DMS79 treated with DMSO at 0.1 percent for 48 hours (cell line): ENCODE data around the gene NRTN.

ENCODE experiments used
- DNase-seq: peaks from one replicate; lab custom pipeline; 2025; lab: John Stamatoyannopoulos, UW

NRTN gene

DNA sequence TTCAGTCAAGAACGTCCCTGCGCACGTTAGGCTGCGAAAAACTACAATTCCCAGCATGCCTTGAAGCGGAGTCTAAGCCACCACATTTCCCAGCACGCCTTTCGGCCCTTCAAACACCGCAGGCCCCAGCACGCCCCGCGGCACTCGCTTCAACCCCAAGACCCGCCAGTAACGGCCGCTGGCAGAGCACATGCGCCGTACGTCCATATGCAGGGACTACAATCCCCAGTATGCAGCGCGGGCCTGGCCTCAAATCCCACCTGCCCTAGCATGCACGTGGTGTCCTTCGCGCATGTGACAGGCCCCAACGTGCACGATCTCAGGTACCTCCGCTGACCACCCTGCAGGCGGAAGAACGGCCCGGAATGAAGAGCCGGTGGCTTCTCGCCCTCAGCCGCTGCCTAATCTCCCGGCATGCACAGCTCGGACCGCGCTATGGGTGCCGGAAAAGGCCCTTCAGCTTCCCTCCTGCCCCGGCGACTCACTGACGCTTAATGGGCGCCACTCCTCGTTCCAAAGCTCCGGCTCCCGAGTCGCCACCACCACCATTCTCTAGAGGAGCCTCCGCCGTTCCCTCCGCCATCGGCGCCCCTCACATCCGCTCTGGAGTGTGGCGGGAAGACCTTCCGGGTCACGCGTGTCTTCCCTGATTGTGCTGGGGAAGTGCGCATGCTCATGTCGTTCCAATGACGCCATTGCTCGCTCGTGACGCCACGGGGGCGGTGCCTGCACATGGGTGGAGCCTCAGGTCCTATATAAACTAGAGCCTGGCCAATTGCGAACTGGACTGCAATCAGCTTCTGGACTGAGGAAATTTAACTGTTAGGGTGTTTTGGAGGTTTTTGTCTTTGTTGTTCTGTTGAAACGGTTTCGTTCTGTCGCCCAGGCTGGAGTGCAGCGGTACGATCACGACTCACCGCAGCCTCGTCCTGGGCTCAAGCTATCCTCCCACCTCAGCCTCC is 14.0 kb upstream of the NRTN start, which contains the start of gene DUS3L:
Gene DUS3L (minus strand): TSS at position 605 of the 962 bp plus-strand sequence. CDS start 22 bp downstream, at position 583.
- DNase-seq: peak; percentile 94

DNA sequence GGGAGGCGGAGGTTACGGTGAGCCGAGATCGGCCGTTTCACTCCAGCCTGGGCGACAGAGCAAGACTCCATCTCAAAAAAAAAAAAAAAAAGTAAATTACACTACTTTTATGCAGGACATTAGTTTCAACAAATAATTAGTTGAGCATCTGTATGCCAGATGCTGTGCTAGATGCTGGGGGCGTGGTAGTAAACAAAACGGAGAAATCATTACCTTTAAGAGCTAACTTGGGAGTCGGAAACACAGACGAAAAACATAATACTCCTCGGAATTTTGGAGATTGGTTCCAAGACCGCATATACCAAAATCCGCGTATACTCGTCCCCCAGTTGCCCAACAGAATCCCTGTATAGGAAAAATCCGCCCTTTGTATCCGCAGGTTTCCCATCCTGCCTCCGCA is 12.6 kb upstream of the NRTN start:
- no peak for DNase-seq

DNA sequence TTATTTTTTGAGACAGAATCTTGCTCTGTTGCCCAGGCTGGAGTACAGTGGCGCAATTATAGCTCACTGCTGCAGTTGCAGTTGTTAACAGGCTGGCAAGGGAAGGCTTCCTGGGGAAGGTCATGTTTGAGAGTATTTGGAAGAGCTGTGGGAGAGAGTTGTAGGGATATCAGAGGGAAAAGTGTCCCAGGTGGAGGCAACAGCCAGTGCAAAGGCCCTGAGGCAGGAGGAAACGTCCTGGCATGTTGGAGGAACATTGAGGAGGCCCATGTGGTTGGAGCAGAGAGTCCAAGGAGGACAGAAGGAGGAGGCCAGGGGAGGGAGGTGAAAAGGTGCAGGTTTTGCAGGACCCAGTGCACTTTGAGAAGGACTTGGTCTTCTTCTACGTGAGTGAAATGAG is 11.7 kb upstream of the NRTN start:
- DNase-seq: no peak

DNA sequence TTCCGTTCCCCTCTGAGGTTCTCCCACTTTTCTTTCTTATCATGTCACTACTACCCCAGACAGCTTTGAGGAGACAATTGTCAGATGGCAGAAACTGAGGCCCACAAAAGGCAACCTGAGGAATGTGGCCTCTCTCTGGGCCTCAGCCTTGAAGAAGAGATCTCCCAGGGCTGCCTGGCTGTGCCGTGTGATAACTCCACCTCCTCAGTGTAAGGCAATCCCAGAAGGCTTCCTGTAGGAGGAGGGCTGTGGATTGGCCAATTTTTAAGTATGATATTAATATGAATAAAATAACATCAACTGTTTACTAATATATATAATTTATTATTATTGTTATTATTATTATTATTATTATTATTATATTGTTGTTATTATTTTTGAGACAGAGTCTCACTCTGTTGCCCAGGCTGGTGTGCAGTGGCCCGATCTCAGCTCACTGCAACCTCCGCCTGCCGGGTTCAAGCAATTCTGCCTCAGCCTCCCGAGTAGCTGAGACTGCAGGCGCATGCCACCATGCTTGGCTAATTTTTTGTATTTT is 9.4 kb upstream of the NRTN start:
- DNase-seq: no peak

DNA sequence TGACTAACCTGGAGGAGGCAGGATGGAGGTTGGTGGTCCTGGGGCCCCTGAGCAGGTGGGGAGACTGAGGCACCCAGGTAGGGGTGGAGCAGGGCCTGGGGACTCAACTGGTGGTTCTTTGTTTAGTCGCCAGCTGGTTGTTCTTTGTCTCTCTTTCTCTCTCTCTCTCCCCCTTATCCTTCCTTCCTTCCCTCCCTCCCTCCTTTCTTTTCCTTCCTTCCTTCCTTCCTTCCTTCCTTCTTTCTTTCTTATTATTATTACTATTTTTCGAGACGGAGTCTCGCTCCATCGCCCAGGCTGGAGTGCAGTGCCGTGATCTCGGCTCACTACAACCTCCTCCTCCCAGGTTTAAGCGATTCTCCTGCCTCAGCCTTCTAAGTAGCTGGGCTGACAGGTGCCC is 6.6 kb upstream of the NRTN start:
- no peak for DNase-seq

DNA sequence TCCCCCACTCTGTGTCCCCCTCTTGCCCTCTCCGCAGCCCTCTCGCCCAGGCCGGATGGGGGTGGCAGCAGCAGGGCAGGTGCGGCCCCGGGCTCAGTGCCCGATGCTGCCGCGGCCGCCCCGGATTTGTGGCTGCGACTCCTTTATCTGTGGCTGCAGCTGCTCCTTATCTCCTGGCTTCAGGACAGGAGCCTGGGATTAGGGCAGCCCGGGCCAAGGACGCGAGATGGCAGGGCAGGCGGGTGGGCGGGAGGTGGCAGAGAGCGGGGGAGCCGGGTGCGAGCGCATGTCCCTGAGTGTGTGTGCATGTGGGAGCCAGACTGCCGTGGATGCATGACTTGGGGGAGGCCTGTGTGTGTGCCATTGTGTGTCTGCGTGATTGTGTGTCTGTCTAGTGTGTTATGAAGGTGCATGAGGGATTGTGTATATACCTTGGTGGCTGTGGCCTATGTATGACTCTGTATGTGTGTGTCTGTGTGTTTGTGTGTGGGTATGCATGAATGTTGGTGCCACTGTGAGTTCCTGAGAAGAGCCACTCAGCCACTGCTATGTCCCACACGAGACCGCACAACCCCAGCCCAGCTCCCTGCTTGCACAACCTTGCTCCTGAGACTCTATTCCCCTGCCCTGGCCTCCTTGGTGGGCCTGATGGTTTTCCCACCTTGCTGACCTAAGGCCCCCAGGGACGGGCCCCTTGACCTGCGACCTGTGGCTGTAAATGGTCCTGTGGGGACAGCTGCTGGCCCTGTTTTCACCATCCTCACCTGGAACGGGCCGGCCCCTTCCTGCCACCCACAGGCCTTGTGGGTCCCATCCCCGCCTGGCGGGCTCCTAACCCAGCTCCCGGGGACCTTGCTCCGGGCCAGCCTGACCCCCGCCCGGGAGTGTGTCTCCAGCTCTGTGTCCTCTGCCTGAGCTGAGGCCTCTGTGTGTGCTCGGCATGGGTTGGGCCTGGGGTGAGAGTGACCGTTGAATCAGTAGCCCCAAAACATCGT is 5.3 kb upstream of the NRTN start:
- no peak for DNase-seq

DNA sequence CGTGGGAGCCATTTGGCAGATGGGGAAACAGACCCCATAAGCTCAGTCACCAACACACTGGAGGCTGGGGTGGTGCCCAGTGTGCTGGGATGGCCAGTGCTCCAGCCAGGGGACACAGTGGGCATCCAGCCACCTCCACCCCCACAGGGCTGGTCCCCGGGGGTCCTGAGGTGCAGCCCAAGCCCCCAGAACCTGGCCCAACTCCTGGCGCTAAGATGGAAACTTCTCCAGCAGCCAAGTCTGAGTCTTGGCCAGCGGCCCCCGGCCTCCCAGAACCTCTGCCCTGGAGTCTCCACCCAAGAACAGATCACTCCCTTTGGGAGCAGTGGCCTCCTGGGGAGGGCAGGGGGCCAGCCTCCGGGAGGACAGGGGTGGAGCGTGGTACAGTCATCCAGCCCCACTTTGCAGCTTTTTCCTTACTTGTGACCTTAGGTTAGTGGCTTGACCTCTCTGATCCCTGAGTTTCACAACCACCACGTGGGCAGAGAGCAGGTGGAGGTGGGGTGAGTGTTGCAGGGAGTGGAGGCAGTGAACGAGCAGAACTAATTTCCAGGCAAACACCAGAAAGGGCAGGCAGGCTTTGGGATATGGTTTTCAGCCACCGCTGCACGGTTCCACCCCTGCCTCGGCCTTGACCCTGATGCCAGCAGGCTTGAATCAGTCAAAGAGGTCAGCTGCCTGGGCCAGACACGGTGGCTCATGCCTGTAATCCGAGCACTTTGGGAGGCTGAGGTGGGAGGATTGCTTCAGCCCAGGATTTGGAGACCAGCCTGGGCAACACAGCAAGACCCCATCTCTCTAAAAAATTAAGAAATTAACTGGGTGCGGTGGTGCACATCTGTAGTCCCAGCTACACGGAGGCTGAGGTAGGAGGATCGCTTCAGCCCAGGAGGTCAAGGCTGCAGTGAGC is 4.3 kb upstream of the NRTN start:
- DNase-seq: no peak

DNA sequence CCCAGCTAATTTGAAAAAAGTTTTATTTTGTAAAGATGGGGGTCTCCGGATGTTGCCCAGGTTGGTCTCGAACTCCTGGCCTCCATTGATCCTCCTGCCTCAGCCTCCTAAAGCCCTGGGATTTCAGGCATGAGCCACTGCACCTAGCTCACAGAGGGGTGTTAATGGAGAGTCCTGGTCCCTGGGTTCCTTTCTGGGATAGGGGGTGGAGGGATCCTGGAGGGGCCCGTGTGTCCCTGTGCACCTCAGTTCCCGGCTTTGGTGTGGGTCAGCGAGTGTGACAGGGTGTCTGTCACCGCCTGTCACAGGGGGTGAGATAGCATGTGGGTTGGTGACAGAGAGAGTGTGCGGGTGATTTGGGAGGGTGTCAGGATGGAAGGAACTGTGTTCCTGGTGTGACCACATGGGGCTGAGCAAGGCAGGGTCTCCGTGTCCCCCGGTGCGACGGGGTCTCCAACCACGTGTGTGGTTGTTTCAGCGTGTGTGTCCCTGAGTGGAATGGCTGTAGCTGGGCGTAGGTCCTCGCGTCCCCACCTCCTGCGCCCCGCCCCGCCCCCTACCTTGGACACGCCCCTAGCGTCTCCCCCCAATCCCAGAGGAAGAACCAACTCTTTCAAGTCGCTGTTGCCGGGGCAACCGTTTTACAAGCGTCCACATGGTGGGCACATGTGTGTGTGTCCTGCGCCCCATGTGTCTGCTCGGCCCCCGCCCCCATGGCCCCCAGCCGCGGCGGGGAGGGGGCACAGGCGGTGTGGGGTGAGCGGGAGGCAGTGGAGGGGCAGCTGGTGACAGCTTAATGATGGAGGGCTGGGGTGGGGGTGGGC is 2.9 kb upstream of the NRTN start:
- peak; percentile 7 for DNase-seq

DNA sequence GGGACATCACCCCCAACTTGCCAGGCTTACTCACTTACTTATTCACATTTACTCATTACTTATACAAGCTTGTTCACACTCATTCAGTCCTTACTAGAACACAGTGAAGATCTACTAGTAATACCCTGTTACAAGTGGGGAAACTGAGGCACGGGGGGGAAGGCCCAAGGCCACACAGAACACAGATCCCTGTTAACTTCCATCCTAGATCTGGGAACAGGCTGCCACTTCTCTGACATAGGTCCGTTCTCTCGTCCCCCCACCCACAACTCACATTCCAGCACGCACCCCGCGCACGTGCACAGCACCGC is 1.5 kb upstream of the NRTN start:
- DNase-seq: no peak

DNA sequence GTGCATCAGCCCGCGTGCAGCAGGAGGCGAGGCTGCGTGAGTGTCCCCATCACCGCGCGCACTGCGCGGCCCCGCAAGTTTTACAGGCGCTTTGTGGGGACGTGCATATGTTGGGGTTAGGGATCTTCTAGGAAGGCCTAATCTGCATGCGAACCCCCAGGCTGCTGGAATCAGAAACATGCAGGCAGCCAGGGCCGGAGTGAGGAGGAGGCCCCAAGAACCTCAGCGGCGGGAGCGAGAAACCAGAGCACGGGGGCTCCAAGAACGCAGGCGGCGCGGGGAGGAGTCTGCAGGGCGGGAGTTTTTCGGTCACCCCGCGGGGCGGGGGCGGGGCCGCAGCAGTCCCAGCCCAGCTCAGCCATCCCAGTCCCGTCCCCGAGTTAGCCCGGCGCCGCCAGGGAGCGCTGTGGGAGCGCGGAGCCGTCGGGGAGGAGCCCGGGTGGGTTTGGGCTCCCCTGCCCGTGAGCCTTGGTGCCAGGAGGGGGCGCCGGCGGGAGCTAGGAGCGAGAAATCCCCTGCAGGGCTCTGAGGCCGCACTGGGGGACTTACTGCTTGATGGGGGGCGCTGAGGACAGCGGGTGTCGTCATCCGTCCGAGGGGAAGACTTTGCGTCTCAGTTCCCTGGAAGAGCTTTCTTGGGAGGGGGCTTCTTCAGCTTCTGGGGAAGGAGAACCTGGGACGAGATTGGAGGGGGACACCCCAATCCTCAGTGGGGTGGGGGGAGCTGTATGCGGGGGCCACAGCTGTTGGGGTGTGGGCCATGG is 933 bp upstream of the NRTN start:
- peak; percentile 86 for DNase-seq

DNA sequence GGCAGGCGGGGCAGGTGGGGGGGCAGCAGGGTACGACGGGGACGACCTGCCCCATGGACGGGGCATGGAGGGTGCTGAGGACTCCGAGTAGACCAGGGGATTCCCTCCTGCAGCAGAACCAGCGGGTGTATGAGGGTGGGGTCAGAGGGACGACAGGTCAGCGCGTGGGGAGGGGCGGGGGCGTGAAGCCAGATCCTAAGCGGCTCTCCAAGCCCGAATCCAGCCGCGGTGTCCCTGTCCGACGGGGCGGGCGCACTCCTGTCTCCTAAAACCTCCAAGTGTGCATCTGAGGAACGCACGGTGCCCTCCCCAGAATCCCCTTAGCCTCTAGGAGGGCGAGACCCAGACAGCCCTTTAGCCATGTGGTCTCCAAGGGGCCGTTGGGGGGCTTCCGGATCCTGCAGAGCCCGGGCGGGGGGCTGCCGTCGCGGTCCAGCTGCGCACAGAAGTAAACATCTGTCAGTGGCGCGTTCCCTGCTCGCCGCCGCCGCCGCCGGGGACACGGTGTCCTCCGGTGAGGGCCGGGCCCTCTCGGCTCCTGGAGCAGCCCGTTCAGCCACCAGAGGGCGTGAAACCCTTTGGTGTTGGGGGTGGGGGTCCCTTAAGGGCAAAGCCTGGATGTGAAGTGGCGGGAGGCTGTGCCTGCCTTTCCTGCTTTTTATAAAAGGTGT is 730 bp downstream of the NRTN start:
- DNase-seq: peak; percentile 68

DNA sequence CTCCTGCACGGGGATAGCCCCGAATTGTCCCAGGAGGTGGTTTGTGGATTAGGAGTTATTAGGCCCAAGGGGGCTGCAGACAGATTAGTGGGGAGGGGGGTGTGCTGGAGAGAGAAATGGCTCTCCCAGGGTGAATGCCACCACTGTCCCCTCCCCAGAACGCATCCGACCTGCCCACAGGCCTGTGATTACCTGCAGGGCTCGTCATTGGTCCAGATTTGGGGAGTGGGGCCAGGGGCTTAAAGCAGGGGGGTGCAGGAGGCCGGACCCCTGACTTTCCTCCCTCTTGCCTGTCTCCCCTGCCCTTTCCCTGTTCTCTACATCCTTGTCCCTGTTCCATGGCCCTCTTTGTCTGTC is 1.2 kb downstream of the NRTN start:
- DNase-seq: no peak

DNA sequence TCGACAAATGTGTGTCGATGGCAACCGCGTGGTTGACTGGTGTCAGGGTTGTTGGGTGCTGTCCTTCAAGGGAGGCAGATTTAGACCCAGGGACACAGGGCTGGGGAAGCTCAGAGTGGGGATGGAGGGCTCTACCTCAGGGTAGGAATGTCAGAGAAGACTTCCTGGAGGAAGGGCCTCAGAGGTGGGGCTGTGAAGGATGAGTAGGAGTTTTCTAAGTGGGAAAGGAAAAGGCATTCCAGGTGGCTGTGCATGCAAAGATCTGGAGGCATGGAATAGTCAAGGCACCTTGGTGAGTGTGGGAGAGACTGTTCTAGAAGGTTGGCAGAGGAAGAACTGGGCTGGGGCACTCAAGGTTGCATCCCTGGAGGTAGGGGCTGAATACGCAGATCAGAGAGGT is 2.0 kb downstream of the NRTN start:
- no peak for DNase-seq

DNA sequence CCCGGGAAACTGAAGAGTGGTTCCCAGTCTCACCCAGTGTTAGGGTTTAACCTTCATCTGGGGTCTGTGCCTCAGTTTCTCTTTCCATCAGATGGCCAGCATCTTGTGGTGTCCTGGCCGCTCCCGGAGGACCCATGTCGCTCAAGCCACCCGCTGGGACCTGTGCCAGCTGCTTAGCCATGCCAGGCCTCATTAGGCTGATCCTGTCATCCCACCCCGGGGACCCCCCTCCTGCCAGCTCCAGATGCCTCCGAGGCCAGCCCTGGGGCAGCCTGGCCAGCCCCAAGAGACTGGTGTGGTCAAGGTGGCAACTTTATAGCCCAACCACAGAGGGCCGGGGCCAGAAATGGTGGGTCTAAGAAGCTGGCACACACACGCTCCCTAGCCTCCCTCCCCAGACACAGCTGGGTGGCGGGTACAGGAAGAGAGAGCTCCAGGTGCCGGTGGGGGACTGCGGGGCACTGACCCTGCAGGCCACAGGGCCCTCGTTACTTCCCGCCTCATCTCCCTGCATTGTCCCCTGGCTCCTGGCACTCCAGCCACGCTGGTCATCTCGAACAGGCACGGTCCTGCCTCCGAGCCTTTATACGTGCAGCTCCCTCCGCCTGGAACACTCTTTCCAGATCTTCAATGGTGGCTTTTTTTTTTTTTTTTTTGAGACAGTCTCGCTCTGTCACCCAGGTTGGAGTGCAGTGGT is 3.4 kb downstream of the NRTN start:
- no peak for DNase-seq

DNA sequence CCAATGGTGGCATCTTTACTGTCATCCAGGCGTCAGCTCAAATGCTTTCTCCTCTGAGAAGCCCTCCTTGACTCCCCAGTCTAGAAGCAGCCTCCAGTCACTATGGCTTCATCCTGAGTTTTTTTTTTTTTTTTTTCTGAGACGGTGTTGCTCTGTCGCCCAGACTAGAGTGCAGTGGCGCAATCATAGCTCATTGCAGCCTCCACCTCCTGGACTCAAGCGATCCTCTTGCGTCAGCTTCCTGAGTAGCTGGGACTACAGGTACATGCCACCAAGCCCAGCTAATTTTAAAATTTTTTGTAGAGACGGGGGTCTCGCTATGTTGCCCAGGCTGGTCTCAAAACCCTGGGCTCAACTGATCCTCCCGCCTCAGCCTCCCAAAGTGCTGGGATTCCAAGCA is 4.2 kb downstream of the NRTN start:
- DNase-seq: no peak

DNA sequence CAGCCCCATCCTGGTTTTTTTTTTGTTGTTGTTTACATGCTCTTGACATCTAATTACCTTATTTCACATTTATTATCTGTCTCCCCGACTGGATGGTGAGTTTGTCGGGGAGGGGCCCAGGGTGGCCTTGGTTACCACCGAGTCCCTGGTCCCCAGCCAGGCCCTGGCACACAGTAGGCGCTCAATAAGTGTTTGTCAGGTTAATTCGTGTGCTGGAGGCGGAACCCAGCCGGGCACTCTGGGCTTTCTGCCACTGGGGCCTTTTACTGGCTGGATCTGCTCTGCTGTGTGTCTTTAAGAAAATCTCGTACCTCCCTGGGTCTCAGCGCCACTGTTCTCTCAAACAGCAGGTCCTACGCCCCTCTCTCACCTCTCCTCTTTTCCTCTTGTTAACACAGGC is 4.6 kb downstream of the NRTN start:
- no peak for DNase-seq

DNA sequence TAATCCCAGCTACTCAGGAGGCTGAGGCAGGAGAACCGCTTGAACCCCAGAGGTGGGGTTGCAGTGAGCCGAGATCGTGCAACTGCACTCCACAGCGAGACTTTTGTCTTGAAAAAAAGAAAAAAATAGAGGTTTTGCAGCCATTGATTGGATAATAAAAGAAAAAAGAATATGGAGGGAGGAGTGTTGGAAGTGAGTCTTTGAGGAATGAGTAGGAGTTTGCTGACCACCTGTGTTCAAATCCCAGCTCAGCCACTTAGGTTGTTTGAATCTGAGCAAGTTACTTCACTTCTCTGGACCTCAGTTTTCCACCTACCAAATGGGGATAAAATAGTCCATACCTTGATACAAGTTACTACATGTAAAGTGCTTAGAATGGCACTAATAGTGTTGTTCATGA is 6.2 kb downstream of the NRTN start:
- DNase-seq: no peak

DNA sequence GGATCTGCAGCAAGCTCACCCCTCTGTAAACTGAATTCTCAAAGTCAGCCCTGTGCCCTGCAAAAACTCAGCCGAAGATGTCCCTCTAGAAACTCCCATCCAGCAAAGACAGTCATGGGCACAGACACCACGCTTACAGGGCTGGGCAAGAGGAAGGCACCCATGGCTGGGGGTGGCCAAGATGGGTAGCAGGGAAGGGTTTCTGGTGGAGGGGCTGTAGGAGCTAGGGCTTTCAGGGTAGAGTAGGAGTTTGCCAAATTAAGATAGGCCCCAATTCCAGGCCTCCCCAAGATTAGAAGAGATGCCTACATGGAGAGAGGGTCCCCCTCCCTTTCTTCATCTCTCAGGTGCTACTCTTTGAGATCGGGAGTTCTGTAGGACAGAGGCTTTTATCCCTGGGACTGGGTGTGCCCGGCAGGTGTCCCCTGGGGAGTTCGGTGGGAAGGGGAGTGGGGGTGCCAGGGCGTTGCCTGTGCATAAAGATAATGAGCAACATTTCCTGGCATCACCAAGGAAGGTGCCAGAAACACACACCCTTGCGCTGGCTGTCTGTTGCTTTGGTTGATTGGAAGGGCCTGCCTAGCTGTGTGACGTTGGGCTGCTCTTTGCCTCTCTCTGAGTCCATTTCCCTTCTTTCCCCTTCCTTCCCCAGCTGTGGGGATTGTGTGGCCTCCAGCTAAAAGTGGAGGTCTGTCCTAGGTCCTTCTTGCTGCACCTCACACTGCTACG is 9.4 kb downstream of the NRTN start:
- DNase-seq: no peak
